NCI-H128 (cell line): ENCODE results near the gene CLASP2.

ENCODE experiments used
- DNase-seq: peaks from one replicate; lab custom pipeline; 2025; ENCODE audit not compliant: unreplicated experiment; lab: John Stamatoyannopoulos, UW

The CLASP2 gene

DNA sequence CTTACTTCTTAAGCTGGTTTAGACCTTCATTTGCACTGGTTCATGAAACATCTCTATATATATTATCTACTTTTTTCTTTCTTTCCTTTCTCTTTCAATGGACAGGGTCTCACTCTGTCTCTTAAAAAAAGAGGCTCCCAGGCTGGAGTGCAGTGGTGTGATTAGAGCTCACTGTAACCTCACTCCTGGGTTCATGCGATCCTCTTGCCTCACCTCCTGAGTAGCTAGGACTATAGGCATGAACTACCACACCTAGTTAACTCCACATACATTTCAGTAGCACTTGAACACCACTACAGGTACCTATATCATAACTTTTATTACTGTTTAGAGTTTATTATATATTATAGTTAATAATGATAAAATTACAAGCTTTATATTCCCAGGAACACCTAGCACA, 160.8 kb downstream of the CLASP2 start:
- DNase-seq = no peak

DNA sequence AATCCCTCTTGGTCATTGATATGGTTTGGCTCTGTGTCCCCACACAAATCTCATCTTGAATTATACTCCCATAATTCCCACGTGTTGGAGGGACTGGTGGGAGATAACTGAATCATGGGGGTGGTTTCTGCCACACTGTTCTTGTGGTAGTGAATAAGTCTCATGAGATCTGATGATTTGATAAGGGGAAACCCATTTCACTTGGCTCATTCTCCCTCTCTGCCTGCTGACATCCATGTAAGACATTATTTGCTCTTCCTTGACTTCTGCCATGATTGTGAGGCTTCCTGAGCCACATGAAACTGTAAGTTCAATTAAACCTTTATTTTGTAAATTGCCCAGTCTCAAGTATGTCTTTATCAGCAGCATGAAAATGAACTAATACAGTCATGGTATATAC, 171.0 kb downstream of the CLASP2 start:
- no peak for DNase-seq

DNA sequence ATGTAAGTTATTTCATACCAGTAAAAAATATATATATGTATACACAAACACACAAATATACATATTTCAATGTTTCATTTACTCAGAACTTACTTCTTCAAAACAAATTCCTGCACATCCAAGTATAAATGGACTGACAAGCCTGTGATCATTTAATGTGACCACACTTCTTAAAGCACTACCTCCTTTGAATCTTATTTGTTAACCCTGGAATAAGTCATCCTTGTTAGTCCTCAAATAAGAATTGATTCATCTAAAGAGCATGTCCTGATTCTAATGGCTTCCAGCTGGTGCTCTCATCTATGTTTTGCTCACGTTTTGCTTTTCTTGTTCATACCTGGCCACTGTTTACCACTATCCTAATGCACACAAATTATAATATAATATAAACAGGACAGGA, 173.9 kb downstream of the CLASP2 start:
- no peak for DNase-seq

DNA sequence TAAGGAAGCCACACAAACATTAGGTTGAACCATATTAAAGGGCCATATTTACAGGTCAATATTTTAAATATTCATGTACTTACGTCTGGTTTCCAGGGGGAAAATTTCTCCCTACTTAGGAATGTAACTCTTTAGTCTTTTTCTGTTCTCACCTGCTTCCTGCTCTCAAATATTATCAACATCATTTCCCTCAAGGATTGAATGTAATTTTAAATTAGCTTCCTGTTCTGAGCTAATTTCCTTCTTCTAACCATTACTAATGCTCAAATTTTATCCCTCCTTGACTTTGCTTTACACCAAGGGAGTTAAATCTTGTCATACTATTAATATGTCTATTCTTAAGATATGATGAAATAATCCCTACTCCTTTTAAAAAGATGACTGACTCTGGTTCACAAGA, 174.5 kb downstream of the CLASP2 start:
- no peak for DNase-seq

DNA sequence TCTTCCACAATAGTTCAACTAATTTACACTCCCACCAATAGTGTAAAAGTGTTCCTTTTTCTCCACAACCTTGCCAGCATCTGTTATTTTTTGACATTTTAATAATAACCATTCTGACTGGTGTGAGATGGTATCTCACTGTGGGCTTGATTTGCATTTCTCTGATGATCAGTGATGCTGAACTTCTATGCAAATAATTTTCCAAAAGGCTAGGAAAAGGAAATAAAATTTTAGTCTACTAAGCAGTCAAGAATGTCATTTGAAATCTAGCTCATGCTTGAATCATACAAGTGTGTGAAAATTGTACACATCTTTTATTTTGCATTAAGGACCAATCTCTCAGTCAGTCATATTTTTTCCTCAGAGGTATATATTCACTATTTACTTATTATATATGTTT, 176.1 kb downstream of the CLASP2 start:
- DNase-seq = no peak

DNA sequence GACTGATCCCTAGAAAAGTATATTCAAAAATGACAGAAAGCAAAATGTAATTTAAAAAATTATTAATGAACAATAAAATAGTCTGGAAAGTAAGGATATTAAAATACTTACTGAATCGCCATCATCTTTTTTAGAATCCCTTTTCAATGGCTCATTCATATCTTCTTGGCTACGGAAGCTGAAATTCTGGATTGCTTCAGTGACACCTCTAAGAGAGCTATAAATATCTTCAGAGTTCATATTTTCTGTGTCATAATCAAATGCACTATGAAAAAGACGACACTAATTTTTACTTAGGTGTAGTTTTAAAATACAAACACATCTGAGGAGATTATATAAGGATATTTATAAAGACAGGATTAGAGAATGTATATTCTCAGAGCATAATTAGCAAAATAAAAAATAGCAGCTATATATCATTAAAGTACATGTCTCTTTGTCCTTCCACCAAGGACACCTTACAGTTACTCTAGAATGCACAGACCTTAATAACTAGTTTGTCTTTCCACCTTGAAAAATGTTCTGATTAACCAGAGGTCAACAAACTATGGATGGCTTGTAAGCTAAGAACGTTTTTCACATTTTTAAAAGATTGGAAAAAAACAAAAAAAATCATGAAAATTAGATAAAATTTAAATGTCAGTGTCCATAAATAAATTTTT, 179.2 kb downstream of the CLASP2 start:
- DNase-seq = no peak

DNA sequence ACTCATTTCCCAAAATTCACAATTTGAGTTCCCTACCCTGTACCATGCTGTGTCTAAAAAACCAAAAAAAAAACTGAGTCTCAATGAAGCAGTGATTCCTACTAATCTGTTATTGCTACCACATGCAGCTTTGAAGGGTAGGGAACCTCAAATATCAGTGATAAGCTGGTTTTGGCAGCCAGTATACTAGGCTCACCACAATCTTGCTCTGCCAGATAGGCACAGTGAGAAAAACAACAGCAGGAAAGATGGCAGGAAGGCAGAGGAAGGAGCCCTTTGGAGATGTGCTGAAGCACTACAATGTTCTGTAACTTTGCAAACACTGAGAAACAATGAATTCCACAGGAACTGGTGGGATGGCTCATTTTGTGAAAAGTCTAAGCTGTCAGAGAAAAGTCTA, 180.9 kb downstream of the CLASP2 start:
- DNase-seq = no peak

DNA sequence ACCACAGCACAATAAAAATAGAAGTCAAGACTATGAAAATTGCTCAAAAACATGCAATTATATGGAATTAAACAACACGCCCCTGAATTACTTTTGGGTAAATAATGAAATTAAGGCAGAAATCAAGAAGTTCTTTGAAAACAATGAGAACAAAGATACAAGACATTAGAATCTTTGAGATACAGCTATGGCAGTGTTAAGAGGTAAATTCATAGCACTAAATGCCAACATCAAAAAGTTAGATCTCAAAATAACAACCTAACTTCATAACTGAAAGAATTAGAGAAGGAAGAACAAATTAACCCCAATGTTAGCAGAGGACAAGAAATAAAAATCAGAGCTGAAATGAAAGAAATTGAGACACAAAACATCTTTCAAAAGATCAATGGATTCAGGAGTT, 191.3 kb downstream of the CLASP2 start:
- no peak for DNase-seq

DNA sequence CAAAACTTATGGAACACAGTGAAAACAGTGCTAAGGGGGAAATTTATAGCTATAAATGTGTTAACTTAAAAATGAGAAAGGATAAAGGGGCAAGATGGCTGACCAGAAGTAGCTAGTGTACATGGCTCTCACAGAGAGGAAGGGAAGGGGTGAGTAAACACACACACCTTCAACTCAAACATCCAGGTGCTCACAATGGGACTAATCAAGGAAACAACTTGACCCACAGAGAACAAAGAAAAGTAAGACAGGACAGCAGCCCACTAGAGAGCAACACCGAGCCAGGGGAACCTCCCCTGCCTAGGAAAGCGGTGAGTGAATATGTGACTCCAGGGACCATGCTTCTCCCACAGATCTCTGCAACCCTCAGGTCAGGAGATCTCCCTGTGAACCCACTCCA, 192.8 kb downstream of the CLASP2 start:
- no peak for DNase-seq

DNA sequence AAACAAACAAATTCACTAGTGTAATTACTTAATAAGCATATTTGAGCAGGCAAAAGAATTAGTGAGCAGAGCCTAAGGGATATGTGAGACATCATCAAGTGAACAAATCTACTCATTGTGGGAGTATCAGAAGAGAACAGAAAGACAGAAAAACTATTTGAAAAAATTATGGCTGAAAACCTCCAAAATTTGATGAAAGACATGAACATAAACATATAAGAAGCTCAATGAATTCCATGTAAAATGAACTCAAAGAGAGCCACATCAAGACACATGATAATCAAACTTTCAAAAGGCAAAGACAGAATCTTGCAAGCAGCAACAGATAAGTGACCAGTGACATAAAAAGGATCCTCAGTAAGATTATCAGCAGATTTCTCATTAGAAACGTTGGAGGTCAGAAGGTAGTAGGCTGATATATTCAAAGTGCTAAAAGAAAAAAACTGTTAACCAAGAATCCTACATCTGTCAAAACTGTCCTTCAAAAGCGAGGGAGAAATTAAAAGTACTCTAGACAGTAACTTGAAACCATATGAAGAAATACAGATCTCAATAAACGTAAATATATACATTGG, 194.9 kb downstream of the CLASP2 start:
- no peak for DNase-seq

DNA sequence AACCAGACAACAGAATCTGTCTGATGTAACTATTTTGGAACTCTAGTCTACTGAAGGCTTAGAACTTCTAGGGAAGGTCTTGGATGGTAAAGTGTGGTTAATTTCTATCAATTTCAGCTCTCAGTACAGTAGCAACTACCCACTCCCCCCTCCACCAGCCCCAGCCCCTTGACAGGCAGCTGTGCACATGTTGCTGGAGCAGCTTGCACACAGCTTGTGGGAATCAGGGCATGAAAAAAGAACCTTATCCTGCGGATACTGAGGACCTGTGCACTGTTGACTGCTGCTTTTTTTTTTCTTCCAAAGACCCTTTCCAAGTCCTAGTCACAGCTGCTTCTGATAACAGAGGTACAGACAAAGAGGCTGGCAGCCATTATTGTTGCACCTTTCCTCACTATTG, 196.3 kb downstream of the CLASP2 start:
- DNase-seq = no peak

DNA sequence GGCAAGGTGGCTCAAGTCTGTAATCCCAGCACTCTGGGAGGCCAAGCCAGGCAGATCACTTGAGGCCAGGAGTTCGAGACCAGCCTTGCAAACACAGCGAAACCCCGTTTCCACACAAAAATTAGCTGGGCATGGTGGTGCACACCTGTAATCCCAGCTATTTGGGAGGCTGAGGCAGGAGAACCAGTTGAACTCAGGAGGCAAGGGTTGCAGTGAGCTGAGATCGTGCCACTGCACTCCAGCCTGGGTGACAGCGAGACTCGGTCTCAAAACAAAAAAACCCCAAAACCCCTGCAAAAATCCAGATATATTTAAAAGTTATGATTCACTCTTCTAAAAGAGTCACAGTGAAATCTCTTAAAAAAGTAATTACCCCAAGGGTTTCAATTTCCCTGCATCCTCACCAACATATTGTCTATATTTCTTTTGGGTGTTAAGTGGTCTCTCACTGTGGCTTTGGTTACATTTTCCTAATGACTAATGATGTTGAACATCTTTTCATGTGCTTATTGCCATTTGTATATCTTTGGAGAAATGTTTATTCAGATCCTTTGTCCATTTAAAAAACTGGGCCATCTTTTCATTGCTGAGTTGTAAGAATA, 204.7 kb downstream of the CLASP2 start:
- no peak for DNase-seq

DNA sequence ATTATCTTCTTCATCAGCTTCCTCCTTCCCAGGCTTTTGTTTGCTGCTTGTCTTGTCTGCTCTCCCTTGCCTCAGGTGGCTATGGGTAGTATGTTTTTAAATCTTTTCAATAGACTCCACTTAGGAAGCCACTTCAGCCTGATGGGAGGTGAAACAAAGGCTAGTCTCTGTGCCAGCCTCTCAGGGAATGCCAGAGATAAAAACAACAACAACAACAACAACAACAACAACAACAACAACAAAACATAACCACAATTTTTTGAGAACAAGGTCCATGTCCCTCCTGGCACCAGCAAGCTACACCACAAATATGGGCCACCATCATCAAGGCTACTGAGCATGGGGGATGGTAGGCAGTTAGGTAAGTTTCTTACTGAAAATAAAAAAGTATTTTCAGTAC, 213.0 kb downstream of the CLASP2 start:
- no peak for DNase-seq

DNA sequence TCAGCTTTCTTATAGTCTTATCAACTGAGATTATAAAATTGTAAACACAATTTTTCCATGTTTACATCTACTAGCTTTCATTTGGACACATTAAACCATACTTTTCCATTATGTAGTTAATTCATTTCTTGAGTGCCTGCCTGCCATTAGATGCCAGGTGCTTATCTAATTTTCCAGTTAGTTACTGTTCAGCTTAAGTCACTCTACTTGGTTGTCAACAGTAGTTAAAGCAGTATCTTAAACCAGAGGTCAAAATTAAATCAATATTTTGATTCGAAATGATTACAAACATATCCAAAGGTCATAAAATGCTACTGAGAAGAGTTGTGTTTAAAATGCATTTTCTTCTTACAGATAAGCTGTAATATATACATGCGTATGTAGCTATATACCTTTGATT, 221.6 kb downstream of the CLASP2 start:
- no peak for DNase-seq

DNA sequence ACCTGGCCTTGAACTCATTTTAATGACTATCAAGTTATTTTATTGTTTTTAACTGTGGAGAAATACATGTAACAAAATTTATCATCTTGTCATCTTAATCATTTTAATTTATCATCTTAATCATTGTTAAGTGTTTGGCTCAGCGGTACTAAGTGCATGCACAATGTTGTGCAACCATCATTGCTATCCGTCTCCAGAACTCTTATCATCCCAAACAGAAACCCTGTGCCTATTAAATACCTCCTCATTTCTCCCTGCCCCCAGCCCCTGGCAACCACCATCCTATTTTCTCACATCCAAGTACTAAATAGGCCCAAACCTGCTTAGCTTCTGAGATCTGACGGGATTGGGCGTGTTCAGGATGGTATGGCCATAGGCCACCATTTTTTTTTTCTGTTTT, 226.3 kb downstream of the CLASP2 start:
- DNase-seq = no peak

DNA sequence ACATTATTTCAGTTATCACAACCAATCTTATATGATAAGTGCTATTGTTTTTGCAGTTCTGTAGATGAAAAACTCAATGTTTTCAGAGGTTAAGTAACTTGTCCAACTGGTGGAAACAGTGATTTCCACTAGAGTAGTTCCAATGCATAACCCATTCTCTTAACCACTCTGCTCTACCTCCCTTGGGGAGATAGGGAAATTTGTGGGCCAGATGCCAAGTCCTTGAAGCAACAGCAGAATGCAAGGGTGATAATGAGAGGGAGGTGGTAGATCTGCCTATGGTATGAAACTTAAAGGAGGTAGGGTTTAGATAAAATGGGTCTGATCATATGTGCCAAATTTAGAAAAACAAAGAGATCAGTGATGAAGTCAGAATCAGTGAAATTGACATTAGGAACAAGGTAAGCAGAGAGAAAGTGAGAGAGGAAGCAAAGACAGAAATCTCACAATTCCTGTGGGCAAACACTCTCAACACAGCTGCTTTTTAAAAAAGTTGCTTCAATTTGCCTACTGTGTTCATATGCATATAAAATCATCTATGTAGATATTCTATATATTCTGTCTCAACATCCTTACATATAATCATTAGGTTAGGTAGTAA, 227.3 kb downstream of the CLASP2 start:
- DNase-seq = no peak

DNA sequence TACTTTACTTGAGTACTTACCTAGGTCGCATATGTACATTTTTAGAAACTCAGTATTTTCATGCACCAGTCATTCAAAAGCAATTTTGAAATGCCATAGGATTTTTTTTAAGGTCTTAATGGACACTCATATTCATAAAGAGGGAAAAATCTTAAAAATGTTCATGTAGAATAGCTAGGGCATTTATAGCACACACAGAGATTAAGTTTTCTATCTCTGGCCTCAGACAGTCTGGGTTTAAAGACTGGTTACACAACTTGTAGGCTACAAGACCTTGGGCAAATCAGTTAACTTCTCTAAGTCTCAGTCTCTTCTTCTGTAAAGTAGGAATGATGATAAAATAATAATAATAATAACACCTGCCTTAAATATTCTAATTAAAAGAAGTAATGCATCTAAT, 229.4 kb downstream of the CLASP2 start:
- no peak for DNase-seq

DNA sequence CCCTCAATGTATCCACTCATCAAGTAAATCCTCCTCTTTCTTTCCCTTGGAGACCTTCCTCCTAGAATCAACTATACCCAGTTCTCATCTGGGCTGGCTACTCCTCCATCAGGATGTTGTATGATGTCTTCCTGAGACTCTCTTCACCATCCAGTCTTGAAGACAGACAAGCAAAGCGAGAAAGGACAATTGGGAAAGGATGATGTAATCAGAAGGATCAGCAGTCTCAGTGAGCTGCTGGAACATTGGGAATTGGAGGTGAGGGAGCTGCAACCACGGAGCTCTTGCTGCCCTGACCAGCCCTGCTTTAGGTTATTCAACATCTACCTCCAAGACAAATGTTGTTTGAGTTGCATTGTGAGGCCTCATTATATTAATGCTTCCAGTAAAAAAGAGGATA, 229.8 kb downstream of the CLASP2 start:
- DNase-seq = no peak

DNA sequence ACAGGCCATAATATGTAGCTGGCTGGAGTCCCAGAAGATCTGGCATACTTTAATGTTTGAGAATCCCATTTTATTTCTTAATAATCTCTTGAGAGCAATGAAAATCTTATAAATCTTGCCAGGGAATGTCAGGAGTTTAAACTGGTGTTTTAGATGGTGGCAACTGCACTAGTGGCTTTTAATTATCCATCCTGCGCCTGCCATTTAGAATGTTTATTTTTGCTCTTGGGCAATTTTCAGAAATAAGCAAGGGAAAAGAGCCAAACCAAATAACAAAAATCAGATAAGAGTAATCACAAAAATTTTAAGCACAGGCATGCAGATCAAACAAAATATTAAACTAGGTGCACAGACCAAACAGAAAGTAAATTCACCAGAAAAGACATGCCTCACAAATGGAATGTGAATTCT, 235.9 kb downstream of the CLASP2 start:
- DNase-seq = no peak

DNA sequence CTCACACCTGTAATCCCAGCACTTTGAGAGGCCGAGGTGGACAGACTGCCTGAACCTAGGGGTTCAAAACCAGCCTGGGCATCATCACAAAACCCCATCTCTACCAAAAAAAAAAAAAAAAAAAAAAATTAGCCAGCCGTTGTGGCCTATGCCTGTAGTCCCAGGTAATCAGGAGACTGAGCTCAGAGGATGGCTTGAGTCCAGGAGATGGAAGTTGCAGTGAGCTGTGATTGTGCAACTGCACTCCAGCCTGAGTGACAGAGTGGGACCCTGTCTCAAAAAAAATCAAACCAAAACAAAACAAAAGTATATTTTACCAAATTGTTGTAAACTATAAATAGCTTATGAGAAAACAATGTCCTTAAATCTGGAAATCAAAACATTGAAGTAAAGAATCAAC, 243.2 kb downstream of the CLASP2 start:
- DNase-seq = no peak

DNA sequence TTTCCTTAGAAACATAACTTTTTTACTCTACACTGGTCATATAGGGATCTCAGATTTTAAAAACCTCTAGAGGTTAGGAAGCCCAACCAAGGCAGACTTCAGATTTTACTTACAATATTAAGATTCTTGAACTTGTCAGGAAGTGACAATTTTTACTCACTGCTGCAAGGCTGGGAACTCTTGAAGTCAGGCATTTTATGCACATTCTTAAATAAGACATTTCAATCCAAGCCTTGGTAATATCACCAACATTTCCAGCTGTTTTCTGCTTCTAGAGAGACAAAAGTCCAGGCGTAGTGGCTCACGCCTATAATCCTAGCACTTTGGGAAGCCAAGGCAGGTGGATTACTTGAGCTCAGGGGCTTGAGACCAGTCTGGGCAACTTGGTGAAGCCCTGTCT, 244.2 kb downstream of the CLASP2 start:
- no peak for DNase-seq

DNA sequence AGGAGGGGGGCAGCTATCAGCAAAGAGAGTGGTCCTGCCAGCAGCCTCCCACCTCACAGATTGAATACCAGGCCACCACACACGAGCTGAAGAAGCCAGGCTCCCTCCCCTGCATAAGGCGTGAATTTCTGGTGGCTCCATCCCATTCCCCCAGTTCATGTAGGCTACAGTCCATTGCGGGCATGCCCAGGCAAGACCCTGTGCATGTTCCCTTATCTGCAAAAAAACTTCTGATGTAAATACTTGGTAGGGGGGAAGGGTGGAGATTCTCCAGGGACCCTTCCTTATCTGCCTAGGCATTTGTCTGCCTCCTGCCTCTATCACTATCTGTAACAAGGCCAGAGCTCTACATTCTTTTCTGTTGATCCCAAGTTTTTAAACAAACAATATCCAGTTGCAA, 250.3 kb downstream of the CLASP2 start:
- DNase-seq = no peak

DNA sequence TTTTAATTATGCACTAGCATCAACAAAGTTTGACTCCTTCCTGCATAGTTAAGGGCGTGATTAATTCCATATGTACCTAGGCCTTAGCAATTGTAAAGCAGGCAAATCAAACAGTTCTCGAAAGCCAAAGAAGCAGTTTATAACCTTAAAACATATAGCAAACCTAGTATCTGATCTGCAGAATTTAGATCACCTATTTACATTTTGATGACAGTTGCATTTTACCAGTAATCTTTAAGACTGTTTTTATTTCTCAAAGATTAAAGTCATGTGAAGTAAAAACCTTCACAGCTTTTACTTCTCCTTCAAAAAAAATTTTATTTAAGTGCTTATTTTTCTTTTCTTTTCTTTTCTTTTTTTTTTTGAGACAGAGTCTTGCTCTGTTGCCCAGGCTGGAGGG, 257.0 kb downstream of the CLASP2 start:
- no peak for DNase-seq
